ENCODE results near the gene ALS2.
"Not testable (repeated sequence)": the region's sequence is repeated elsewhere in the genome, so short reads cannot be mapped to it uniquely, and the experiment has no call there.

The ALS2 gene

DNA sequence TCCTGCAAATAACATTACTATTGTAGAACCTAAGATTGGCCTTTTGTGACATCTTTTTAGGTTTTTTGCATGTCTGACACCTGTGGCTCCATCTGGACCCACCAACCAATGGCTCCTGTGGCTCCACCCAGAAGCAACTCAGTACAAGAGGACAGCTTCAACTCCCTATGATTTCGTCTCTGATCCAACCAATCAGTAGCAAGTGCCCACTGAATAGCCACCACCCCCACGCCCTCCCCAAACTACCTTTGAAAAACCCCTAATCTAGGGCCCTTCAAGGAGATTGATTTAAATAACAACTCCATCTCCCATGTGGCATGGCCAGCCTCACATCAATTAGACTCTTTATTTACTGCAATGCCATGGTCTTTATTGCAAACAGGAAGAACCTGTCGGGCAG is 105.9 kb downstream of the ALS2 start:
- no peak for TF ChIP-seq CTCF (IDR thresholded peaks at IDR 0.05; ENCODE audit: insufficient read depth, low read length, missing control alignments)
- ChIA-PET POLR2A (no interaction called here), CTCF (interaction anchor here (1.0 kb wide), 1 partner anchor 17 kb away, joined by 3 read pairs; no protein-coding TSS in a partner anchor)
- H3K4me3 ChIP-seq (ENCODE audit: low read depth, low read length): no peak overlapping the region
- no peak for DNase-seq (ENCODE audit: low read depth, low spot score)

DNA sequence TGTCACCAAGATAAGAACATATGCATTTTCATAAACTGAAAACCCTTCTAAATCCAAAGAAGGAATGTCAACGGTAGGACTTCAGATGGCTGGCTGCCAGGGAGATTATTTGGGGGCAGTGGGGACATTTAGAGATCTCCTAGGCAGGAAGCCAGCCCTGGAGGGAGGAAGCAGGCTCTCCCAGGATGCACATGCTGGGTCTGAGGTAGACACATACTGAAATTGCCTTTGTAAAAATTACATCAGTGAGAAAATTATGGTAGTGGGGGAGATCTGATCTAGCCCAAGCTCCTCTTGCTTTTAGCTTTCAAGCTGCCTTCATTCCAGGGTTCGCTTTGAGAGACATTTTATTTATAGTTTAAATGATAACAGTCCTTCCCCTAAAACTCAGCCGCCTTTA is 106.4 kb downstream of the ALS2 start:
- TF ChIP-seq CTCF (IDR thresholded peaks at IDR 0.05; ENCODE audit: insufficient read depth, low read length, missing control alignments): no peak
- H3K4me3 ChIP-seq (ENCODE audit: low read depth, low read length): no peak overlapping the region
- POLR2A ChIA-PET: no interaction called here
- CTCF ChIA-PET: interaction anchor here (1.0 kb wide), 1 partner anchor 18 kb away, joined by 3 read pairs; no protein-coding TSS in a partner anchor
- no peak for DNase-seq (ENCODE audit: low read depth, low spot score)

- no peak overlapping the region for H3K4me3 ChIP-seq (ENCODE audit: low read depth, low read length)
- ChIA-PET CTCF (interaction anchor here (0.5 to 0.7 kb wide), 2 partner anchors 36 to 436 kb away, joined by 3 read pairs; no protein-coding TSS in a partner anchor), POLR2A (no interaction called here)
- no peak for TF ChIP-seq CTCF (IDR thresholded peaks at IDR 0.05; ENCODE audit: insufficient read depth, low read length, missing control alignments)
- no peak for DNase-seq (ENCODE audit: low read depth, low spot score)
Observed at GRCh38 chr2:201673546-201673945, 107.2 kb downstream of the ALS2 start.

GRCh38 chr2:201671205-201671604 is 109.5 kb downstream of the ALS2 start:
- H3K4me3 ChIP-seq (ENCODE audit: low read depth, low read length); DNase-seq (ENCODE audit: low read depth, low spot score); POLR2A ChIA-PET: not testable (repeated sequence)
- CTCF ChIA-PET: interaction anchor here (1.1 to 1.2 kb wide), 2 partner anchors 9 to 23 kb away, joined by 3 read pairs; no protein-coding TSS in a partner anchor

- CTCF ChIA-PET: no interaction called here
- POLR2A ChIA-PET: no interaction called here
- no peak for DNase-seq (ENCODE audit: low read depth, low spot score)
- TF ChIP-seq CTCF (IDR thresholded peaks at IDR 0.05; ENCODE audit: insufficient read depth, low read length, missing control alignments): no peak
- no peak overlapping the region for H3K4me3 ChIP-seq (ENCODE audit: low read depth, low read length)
Observed at GRCh38 chr2:201669865-201670264, 110.9 kb downstream of the ALS2 start.

- no peak overlapping the region for H3K4me3 ChIP-seq (ENCODE audit: low read depth, low read length)
- POLR2A ChIA-PET: no interaction called here
- DNase-seq (ENCODE audit: low read depth, low spot score): no peak
- no peak for TF ChIP-seq CTCF (IDR thresholded peaks at IDR 0.05; ENCODE audit: insufficient read depth, low read length, missing control alignments)
- CTCF ChIA-PET: interaction anchor here (1.8 to 3.0 kb wide), 3 partner anchors 14 to 39 kb away, joined by 5 to 13 read pairs (median 7); no protein-coding TSS in a partner anchor
Observed at GRCh38 chr2:201668402-201668910, 112.3 kb downstream of the ALS2 start.

- no peak overlapping the region for H3K4me3 ChIP-seq (ENCODE audit: low read depth, low read length)
- no peak for TF ChIP-seq CTCF (IDR thresholded peaks at IDR 0.05; ENCODE audit: insufficient read depth, low read length, missing control alignments)
- CTCF ChIA-PET: interaction anchor here (0.9 to 2.2 kb wide), 5 partner anchors 9 to 130 kb away, joined by 3 to 10 read pairs (median 3); no protein-coding TSS in a partner anchor
- no peak for DNase-seq (ENCODE audit: low read depth, low spot score)
- POLR2A ChIA-PET: no interaction called here
Observed at GRCh38 chr2:201664334-201664733, 116.4 kb downstream of the ALS2 start.
